Smooth muscle cell of the brain vasculature (primary cell): ENCODE results near the gene MPI.
A peak's percentile ranks its signal among the peaks of the same experiment; 100 is the strongest.
"Not testable (repeated sequence)": the region's sequence is repeated elsewhere in the genome, so short reads cannot be mapped to it uniquely, and the experiment has no call there.

Source experiments
- DNase-seq: peaks from one replicate; pipeline ENCODE4 v3.0.0-alpha.2; 2012; ENCODE audit warnings: low read depth, low spot score

The MPI gene

GRCh38 chr15:74891469-74891868 is 1.6 kb downstream of the MPI start:
- no peak for DNase-seq

DNA sequence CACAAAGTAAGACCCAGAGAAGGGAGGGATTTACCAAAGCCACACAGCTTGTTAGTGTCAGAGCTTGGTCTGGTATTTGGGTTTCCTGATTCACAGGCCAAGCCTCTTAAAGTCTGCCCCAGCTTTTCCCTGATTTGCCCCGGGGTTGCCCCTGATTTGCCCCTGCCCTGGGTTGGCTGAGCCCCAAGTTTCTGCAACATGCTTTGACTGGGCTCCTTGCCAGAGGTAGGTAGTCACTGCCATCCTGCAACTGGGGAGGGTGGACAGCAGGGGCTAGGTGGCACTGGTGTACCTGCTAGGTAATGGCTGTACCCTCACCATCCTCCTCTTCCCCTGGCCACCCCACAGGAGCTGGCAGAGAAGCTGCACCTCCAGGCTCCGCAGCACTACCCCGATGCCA is 2.5 kb downstream of the MPI start:
- DNase-seq, result no peak

- DNase-seq, result no peak
Measured at GRCh38 chr15:74892931-74893330, 3.1 kb downstream of the MPI start.

DNA sequence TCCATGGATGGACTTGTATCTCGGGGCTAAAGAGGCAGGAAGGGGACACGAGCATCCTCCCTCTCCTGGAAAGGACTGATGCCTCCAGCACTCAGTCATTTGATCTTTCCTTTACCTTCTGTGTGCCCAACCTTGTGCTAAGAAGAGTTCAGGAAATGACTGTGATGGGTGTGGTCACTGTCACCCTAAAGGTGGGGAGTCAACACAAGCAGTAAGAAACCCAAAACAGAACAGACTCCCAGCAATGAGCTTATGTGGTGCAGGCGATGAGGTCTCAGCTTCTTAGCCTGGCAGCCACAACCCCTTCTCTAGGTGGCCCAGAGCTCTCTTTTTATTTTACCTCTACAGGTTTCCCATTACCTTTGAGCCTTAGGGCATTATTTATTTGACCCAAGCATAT is 3.8 kb downstream of the MPI start:
- DNase-seq, result no peak

DNA sequence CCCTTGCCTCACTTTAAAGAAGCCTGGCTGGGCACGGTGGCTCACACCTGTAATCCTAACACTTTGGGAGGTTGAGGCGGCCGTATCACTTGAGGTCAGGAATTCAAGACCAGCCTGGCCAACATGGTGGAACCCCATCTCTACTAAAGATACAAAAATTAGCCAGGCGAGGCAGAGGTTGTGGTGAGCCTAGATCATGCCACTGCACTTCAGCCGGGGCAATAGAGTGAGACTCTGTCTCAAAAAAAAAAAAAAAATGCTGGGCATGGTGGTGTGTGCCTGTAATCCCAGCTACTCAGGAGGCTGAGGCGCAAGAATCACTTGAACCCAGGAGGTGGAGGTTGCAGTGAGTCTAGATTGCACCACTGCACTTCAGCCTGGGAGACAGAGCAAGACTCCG is 4.5 kb downstream of the MPI start:
- DNase-seq, result not testable (repeated sequence)

- DNase-seq, result no peak
Measured at GRCh38 chr15:74895830-74896229, 6.0 kb downstream of the MPI start.

- DNase-seq, result no peak
Measured at GRCh38 chr15:74896316-74896715, 6.5 kb downstream of the MPI start.

- no peak for DNase-seq
Measured at GRCh38 chr15:74897300-74897701, 7.5 kb downstream of the MPI start.

DNA sequence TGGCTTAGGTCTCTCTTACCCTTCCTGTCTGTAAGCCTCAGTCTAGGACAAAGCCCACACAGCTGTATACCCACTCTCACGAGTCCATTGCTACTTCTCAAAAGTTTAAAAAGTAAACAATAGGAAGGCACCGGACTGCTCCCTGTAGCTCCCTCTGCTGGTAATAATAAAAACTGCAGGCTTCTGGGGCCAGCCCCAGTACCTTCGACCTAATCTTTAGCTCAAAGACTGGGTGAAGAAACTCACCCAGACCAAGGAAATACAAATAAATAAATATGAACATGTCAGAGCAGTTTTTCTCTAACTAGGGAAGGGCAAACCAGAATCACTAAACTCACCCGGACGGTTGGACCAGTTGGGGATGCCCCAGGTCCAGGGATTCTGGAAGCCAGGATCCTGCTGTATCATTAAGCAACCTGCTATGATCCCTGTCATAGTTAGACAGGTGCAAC is 11.8 kb downstream of the MPI start:
- DNase-seq, result no peak

GRCh38 chr15:74902295-74903075 is 12.6 kb downstream of the MPI start:
- DNase-seq, result no peak

GRCh38 chr15:74903676-74904075 is 13.8 kb downstream of the MPI start:
- no peak for DNase-seq

GRCh38 chr15:74904190-74904805 is 14.5 kb downstream of the MPI start:
- no peak for DNase-seq

GRCh38 chr15:74906067-74906449 is 16.2 kb downstream of the MPI start:
- no peak for DNase-seq

GRCh38 chr15:74906450-74907162 is 16.8 kb downstream of the MPI start, which contains the start of gene FAM219B:
Gene FAM219B (minus strand): TSS chr15:74906851. CDS start chr15:74906800, 51 bp downstream.
- peak; percentile 63 for DNase-seq

- no peak for DNase-seq
Measured at GRCh38 chr15:74907163-74907870, 17.5 kb downstream of the MPI start.

- DNase-seq, result no peak
Measured at GRCh38 chr15:74908635-74909034, 18.8 kb downstream of the MPI start.

- no peak for DNase-seq
Measured at GRCh38 chr15:74913041-74913440, 23.2 kb downstream of the MPI start.

GRCh38 chr15:74913799-74914198 is 24.0 kb downstream of the MPI start:
- not testable (repeated sequence) for DNase-seq

DNA sequence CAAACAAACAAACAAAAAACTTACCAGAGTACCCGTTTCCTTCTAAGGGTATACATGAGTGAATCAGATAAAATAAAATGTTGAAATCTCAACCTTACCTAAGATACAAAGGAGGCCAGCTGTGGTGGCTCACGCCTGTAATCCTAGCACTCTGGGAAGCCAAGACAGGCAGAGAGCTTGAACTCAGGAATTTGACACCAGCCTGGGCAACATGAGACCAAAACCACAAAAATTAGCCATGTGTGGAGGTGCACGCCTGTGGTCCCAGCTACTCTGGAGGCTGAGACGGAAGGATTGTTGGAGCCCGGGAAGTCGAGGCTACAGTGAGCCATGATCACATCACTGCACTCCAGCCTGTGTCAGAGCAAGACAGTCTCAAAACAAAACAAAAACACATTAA is 27.8 kb downstream of the MPI start:
- DNase-seq, result no peak

- DNase-seq, result no peak
Measured at GRCh38 chr15:74920456-74920855, 30.6 kb downstream of the MPI start.

DNA sequence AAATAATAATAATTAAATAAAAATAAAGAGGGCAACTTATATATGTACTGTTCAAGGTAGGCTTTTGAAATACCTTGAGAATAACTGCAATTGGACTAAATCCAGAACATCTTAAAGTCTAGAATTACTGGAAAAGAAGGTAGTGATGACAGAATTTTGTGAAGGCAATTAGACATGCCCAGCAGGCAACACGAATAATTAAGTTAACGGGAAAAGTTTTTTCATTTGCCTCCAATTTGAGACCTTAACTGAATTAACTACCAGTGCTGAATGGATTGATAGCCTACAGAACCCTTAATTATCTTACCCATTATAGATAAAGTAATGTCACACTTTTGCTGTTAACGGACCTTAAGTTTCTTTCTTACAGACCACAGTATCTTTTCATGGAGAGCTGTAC is 34.7 kb downstream of the MPI start:
- DNase-seq, result no peak

DNA sequence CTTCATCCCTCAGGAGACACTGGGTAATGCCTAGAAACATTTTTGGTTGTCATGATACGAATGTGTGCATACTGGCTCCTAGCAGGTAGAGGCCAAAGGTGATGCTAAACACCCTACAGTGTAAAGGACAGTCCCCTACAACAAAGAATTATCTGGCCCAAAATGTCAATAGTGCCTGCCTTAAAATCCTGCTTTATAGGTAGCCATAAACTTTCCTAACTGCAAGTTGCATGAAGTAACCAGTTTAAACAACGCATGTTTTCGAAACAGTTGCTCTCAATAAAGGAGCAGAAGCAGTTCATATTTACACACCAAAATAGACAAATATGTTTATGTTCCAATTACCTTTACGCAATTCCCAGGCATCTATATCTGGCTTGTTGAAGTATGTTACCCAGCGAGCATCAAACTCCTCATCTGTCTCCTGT is 38.9 kb downstream of the MPI start:
- DNase-seq, result no peak
